PC-3 (cell line): Measurements from ENCODE around the gene SEC16A. TPM values are rescaled to one million over a fixed set of nuclear protein-coding genes. Genes with fewer than 3 reads are reported as not detected.

ENCODE experiments used
- ATAC-seq: fragments of 200-7000 bp; cut with Tn5 transposase; 2 replicates; pipeline ENCODE4 v1.9.1; 2020; ENCODE audit warnings: mild to moderate bottlenecking, moderate library complexity
- BruUV-seq: library from RNA; stranded (reverse); fragments of 400-500 nt; replicated peaks from 2 replicates; lab custom pipeline; 2021; lab: Mats Ljungman, UMichigan
- CTCF ChIA-PET: fragments of 300-600 bp; sonication (Branson Sonifier 250); formaldehyde crosslinking; loops from one replicate; lab custom pipeline; 2022; ENCODE audit warnings: antibody characterized with exemption; lab: Charles Lee
- POLR2A ChIA-PET: fragments of 300-600 bp; sonication (Branson Sonifier 250); formaldehyde crosslinking; loops from one replicate; lab custom pipeline; 2022; ENCODE audit warnings: antibody characterized with exemption; ENCODE audit not compliant: unreplicated experiment; lab: Charles Lee
- DNase-seq: peaks from one replicate; pipeline ENCODE4 v3.0.0-alpha.2; 2015
- H2AFZ ChIP-seq: fragments of 300-600 bp; sonication (generic); 2 replicates; pipeline ENCODE4 v1.6.0; 2016; ENCODE audit warnings: antibody characterized with exemption, low read length
- H3F3A ChIP-seq: fragments of 300-600 bp; sonication (generic); one replicate; pipeline ENCODE4 v1.6.0; 2017; ENCODE audit warnings: antibody characterized with exemption, low read length, control low read depth, mild to moderate bottlenecking; ENCODE audit not compliant: unreplicated experiment
- H3K27ac ChIP-seq: fragments of 300-600 bp; sonication (generic); 2 replicates; pipeline ENCODE4 v1.5.1; 2016; ENCODE audit warnings: mild to moderate bottlenecking, low read length
- H3K27me3 ChIP-seq: fragments of 300-600 bp; sonication (generic); 2 replicates; pipeline ENCODE4 v1.6.1; 2016; ENCODE audit warnings: low read length, mixed read lengths
- H3K36me3 ChIP-seq: fragments of 300-600 bp; sonication (generic); 2 replicates; pipeline ENCODE4 v1.6.1; 2016; ENCODE audit warnings: low read depth, mixed run types, low read length, mixed read lengths
- H3K4me1 ChIP-seq: fragments of 300-600 bp; sonication (generic); 2 replicates; pipeline ENCODE4 v1.5.1; 2016; ENCODE audit warnings: low read length; ENCODE audit not compliant: insufficient read depth
- H3K4me2 ChIP-seq: fragments of 300-600 bp; sonication (generic); 2 replicates; pipeline ENCODE4 v1.6.0; 2016; ENCODE audit warnings: low read length
- H3K4me3 ChIP-seq: fragments of 300-600 bp; sonication (generic); 2 replicates; pipeline ENCODE4 v1.5.1; 2016; ENCODE audit warnings: mild to moderate bottlenecking, low read length, mixed read lengths
- H3K79me2 ChIP-seq: fragments of 300-600 bp; sonication (generic); 2 replicates; pipeline ENCODE4 v1.6.1; 2017; ENCODE audit warnings: low read length, mixed read lengths
- H3K9ac ChIP-seq: fragments of 300-600 bp; sonication (generic); 2 replicates; pipeline ENCODE4 v1.6.0; 2016; ENCODE audit warnings: mild to moderate bottlenecking, low read length
- H3K9me2 ChIP-seq: fragments of 300-600 bp; sonication (generic); replicated peaks from 2 replicates; pipeline ENCODE4 v1.6.1; 2016; ENCODE audit warnings: mixed run types, low read length, mixed read lengths
- H3K9me3 ChIP-seq: fragments of 300-600 bp; sonication (generic); 2 replicates; pipeline ENCODE4 v1.6.1; 2016; ENCODE audit warnings: low read length, mixed read lengths
- H4K20me1 ChIP-seq: fragments of 300-600 bp; sonication (generic); 2 replicates; pipeline ENCODE4 v1.6.1; 2016; ENCODE audit warnings: low read length, mixed read lengths
- EZH2 ChIP-seq: fragments of 300-600 bp; sonication (generic); IDR thresholded peaks from one replicate; pipeline ENCODE4 v1.6.1; 2017; ENCODE audit warnings: antibody characterized with exemption, mild to moderate bottlenecking, low read length; ENCODE audit not compliant: unreplicated experiment
- EZH2phosphoT487 ChIP-seq: fragments of 300-600 bp; sonication (generic); IDR thresholded peaks from 2 replicates; pipeline ENCODE4 v1.6.1; 2018; ENCODE audit warnings: mild to moderate bottlenecking, antibody characterized with exemption, low read length, borderline replicate concordance
- intact Hi-C: fragments of 100-400 bp; cut with micrococcal nuclease; formaldehyde crosslinking; loops from 2 replicates; pipeline ENCODE4 v1.9.0; 2023
- total RNA-seq: library from RNA; depleted of rRNA; stranded (reverse); fragments of >200 nt; gene quantifications from 2 replicates; pipeline ENCODE4 v1.2.3, GENCODE V29; 2014
- TF ChIP-seq, protein P1 (sequence below): fragments of 300-600 bp; sonication (generic); conservative IDR thresholded peaks from 2 replicates; pipeline ENCODE4 v1.5.1; 2017; ENCODE audit warnings: antibody characterized with exemption, low read depth, mild to moderate bottlenecking, low read length

Gene SEC16A
- total RNA-seq, 1 experiment from 2014 or later: 28.3 TPM

DNA sequence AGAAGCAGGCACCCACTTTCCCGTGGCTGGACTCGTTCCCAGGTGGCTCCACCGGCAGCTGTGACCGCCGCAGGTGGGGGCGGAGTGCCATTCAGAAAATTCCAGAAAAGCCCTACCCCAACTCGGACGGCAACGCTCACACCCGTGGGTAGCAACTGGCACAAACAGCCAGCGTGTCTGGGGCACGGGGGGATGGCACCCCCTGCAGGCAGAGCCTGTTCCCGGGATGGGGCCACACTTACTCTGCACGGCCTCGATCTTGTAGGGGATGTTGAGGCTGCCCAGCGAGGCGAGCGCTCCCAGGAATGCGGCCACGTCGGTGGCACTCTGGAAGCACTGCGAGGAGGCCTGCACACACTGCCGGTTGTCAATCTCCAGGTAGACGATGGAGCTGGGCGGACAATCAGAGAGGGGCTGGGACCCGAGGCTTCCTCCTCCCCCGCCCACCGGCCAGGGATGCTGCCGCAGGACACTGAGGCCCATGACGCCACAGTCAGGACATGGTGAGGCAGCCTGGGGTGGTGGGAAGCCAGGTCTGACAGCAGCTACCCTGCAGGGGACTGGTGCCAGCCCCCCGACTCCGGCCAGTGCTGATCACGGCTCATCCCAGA, 20.2 kb upstream of the SEC16A start:
- H3K9me3 ChIP-seq: no peaks in the 10 kb centered on the region
- CTCF ChIA-PET: no interaction called here

GRCh38 chr9:136502196-136502595, 19.4 kb upstream of the SEC16A start:
- no peak for DNase-seq
- TF ChIP-seq EZH2: no peak
- TF ChIP-seq, protein P1, sequence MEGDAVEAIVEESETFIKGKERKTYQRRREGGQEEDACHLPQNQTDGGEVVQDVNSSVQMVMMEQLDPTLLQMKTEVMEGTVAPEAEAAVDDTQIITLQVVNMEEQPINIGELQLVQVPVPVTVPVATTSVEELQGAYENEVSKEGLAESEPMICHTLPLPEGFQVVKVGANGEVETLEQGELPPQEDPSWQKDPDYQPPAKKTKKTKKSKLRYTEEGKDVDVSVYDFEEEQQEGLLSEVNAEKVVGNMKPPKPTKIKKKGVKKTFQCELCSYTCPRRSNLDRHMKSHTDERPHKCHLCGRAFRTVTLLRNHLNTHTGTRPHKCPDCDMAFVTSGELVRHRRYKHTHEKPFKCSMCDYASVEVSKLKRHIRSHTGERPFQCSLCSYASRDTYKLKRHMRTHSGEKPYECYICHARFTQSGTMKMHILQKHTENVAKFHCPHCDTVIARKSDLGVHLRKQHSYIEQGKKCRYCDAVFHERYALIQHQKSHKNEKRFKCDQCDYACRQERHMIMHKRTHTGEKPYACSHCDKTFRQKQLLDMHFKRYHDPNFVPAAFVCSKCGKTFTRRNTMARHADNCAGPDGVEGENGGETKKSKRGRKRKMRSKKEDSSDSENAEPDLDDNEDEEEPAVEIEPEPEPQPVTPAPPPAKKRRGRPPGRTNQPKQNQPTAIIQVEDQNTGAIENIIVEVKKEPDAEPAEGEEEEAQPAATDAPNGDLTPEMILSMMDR: no peak
- no peak for TF ChIP-seq EZH2phosphoT487

More for the DNA sequence above, 20.2 kb upstream of the SEC16A start:
- POLR2A ChIA-PET: no interaction called here
- no peaks in the 10 kb centered on the region for H3K9me2 ChIP-seq
- BruUV-seq: no TSS peak
- no peak overlapping the region for H3K4me3 ChIP-seq
- H2AFZ ChIP-seq: no peak overlapping the region
- no peak overlapping the region for H3K4me2 ChIP-seq
- no peaks in the 10 kb centered on the region for H3K36me3 ChIP-seq
- ATAC-seq (no peak), DNase-seq (no peak)
- no peaks in the 10 kb centered on the region for H3F3A ChIP-seq
- H3K27ac ChIP-seq: no peak overlapping the region
- TF ChIP-seq, protein P1: no peak; the same call in 1 of the 2 replicates
- TF ChIP-seq EZH2phosphoT487: no peak
- TF ChIP-seq EZH2: no peak
- H3K9ac ChIP-seq: no peak overlapping the region
- H3K4me1 ChIP-seq: no peaks in the 10 kb centered on the region
- H3K79me2 ChIP-seq: no peaks in the 10 kb centered on the region
- no peaks in the 10 kb centered on the region for H3K27me3 ChIP-seq
- intact Hi-C loops: no loop called here
- H4K20me1 ChIP-seq: no peaks in the 10 kb centered on the region

GRCh38 chr9:136501686-136502085, 18.8 kb upstream of the SEC16A start:
- H3K9me3 ChIP-seq: no peaks in the 10 kb centered on the region
- no peaks in the 10 kb centered on the region for H3K9me2 ChIP-seq
- CTCF ChIA-PET: no interaction called here
- no peaks in the 10 kb centered on the region for H3F3A ChIP-seq
- H3K79me2 ChIP-seq: no peaks in the 10 kb centered on the region
- TF ChIP-seq, protein P1: no peak
- TF ChIP-seq EZH2phosphoT487 (no peak), EZH2 (no peak)
- ATAC-seq (no peak), DNase-seq (no peak)
- H3K27ac ChIP-seq: no peak overlapping the region
- no peak overlapping the region for H3K4me2 ChIP-seq
- H3K36me3 ChIP-seq: no peaks in the 10 kb centered on the region
- no peaks in the 10 kb centered on the region for H4K20me1 ChIP-seq
- H2AFZ ChIP-seq: no peak overlapping the region
- H3K4me1 ChIP-seq: no peaks in the 10 kb centered on the region
- intact Hi-C loops: no loop called here
- no peak overlapping the region for H3K9ac ChIP-seq
- POLR2A ChIA-PET: no interaction called here
- BruUV-seq: no TSS peak
- no peak overlapping the region for H3K4me3 ChIP-seq
- H3K27me3 ChIP-seq: no peaks in the 10 kb centered on the region

More at GRCh38 chr9:136502196-136502595, 19.4 kb upstream of the SEC16A start:
- Histone ChIP-seq H3K4me1 (no peaks in the 10 kb centered on the region), H3K79me2 (no peaks in the 10 kb centered on the region), H3K27me3 (no peaks in the 10 kb centered on the region), H3K9me3 (no peaks in the 10 kb centered on the region), H3K36me3 (no peaks in the 10 kb centered on the region), H3K4me2 (no peak overlapping the region), H3K9me2 (no peaks in the 10 kb centered on the region), H3K27ac (no peak overlapping the region), H3K9ac (no peak overlapping the region), H4K20me1 (no peaks in the 10 kb centered on the region), H2AFZ (no peak overlapping the region), H3K4me3 (no peak overlapping the region), H3F3A (no peaks in the 10 kb centered on the region)
- POLR2A ChIA-PET: no interaction called here
- intact Hi-C loops: no loop called here
- BruUV-seq: no TSS peak
- CTCF ChIA-PET: no interaction called here
- no peak for ATAC-seq
